DMS53 (cell line): Measurements from ENCODE around the gene PLXNA4.
A peak's percentile ranks its signal among the peaks of the same experiment; 100 is the strongest.

Source experiments
- DNase-seq: peaks from one replicate; lab custom pipeline; 2025; lab: John Stamatoyannopoulos, UW

PLXNA4 gene

DNA sequence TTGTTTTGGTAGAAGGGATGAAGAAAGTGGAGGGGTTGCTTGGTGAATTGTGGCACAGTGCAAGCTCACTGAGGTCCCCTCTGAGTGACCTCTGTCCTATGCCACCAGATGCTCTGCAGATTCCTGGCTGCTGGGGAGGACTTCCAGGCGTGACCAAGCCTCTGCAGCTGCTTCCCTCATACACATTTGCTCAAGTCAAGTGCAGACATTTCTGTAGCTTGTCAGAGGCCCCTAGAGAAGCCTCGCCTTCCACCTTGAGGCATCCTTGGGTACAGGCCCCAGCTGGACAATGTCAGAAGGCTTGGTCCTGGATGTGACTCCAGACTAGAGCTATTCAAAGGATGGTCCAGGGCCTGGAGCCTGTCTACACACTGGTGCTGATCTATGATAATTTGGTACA is 464.2 kb downstream of the PLXNA4 start:
- peak; percentile 15 for DNase-seq

DNA sequence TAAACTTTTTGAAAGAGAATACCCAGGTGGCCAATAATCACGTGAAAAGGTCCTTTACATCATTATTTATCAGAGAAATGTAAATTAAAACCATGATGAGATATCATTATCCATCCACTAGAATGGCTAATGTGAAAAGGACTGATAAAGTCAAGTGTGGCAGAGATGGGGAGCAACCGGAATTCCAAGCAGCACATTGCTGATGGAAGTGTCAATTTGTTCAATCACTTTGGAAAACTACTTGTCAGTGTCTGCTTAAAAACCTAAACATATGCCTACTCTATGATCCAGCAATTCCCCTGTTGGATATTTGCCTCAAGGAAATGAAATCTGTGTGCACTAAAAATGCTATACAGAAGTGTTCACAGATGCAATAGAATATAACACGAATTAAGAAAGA is 465.6 kb downstream of the PLXNA4 start:
- no peak for DNase-seq

- no peak for DNase-seq
Observed at GRCh38 chr7:132109769-132110168, 466.5 kb downstream of the PLXNA4 start.

- no peak for DNase-seq
Observed at GRCh38 chr7:132108563-132108962, 467.7 kb downstream of the PLXNA4 start.

DNA sequence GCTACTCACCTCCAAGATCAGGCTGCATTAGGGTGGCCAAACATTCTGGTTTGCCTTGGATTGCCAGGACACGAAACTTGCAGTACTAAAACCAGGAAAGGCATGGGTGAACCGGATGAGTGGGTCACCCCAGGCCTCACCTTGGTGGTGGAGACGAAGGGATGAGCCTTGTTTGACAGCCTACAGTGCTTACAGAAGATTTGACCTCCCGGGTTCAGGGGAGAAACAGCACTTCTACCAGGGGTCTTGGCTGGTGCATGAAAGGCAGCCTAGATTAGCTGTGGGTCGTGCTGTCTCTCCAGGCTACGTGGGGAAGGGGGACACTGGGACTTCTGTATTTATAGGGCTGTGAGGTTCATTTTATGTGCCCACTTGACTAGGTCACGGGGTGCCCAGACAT is 469.8 kb downstream of the PLXNA4 start:
- DNase-seq: no peak

DNA sequence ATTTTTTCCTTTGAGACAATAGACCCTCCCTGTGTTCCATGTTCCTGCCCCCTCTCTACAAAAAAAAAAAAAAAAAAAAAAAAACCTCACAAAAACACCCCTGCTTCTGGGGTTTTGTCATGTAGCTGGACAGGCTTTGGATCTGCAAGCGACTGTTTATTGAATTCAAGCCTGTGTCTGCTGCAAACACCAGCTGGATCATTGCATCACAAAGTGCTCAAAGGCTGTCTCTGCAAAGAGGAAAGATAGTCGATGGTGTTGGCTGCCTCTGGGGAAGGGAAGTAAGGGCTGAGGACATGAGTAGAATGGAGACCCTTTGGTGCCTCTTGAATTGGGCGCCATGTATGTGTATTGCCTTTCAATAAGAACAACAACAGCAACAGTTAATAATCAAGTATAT is 471.2 kb downstream of the PLXNA4 start:
- no peak for DNase-seq

- no peak for DNase-seq
Observed at GRCh38 chr7:132103718-132104117, 472.6 kb downstream of the PLXNA4 start.

DNA sequence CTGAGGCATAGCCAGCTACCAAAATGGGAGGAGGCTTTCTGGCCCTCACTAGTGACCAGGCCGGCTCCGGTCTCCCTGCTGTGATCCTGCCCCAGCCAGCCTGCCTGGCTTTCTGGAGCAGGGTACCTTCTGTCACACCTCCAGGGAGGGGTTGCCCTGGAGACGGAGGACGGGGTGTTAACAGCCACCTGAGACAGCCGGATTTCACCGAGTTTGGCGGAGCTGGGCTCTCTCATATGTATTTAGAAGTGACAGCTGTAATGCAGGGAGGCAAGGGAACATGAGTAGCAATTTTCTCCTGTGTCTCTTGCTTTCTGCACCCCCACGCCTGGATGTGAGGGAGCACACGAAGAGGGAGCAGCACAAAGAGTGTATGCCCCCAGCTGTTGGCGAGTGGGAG is 473.3 kb downstream of the PLXNA4 start:
- no peak for DNase-seq

- DNase-seq: no peak
Observed at GRCh38 chr7:132102391-132102790, 473.9 kb downstream of the PLXNA4 start.

- DNase-seq: no peak
Observed at GRCh38 chr7:132100981-132101380, 475.3 kb downstream of the PLXNA4 start.

- DNase-seq: no peak
Observed at GRCh38 chr7:132100483-132100882, 475.8 kb downstream of the PLXNA4 start.

DNA sequence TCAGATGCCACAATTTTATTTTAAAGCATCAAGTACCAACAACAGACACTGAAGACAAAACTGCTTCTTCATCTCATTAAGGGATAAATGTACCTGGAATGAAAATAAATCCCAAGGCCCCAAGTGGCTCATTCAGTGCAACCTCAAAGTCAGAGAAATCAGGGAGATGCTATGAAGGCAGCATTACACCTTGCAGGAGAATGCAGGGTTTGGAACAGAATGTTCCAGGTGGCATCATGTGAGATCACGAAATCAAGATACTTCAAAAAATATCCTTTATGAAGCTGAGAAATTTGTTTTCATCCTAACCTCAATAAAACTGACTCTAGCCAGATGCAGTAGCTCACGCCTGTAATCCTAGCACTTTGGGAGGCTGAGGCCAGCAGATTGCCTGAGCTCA is 477.1 kb downstream of the PLXNA4 start:
- DNase-seq: no peak

DNA sequence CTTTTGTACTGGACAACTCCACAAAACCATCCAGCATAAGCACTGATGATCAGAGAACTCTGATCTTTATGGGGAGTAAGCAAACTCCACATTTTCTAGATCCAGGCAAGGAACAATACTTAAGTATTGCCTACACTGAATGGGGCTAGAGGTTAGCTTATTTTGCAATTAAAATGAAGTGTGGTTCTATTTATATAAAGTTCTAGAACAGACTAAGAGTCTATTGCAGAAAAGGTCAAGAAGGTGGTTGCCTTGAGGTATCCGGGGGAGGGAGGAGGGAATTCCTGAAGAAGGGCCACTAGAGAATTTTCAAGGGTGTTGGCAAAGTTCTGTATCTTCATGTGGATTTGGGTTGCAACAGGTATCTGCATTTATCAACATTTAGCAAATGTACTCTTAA is 477.9 kb downstream of the PLXNA4 start:
- DNase-seq: no peak

- DNase-seq: no peak
Observed at GRCh38 chr7:132097550-132098134, 478.6 kb downstream of the PLXNA4 start.

- no peak for DNase-seq
Observed at GRCh38 chr7:132095111-132095765, 481.0 kb downstream of the PLXNA4 start.

GRCh38 chr7:132092106-132092505 is 484.2 kb downstream of the PLXNA4 start:
- peak; percentile 85 for DNase-seq

DNA sequence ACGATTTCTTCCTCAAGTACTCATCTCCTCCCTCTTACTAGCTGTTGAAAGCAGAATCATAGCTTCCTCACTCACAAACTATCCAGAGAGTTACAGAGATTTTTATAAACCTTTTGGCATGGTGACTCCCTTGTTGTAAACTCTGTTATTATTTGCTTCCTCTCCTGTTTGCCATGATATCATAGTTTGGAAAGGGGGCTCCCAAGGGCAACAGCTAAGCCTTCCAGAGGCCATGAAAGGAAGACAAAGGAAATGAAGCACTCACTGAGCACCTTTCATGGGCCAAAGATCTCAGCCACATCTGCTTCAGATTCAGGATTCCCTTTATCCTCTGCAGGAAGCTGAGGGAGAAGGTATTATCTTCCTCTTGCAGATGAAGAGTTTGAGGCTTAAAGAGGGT is 484.6 kb downstream of the PLXNA4 start:
- no peak for DNase-seq

GRCh38 chr7:132090444-132090843 is 485.8 kb downstream of the PLXNA4 start:
- DNase-seq: no peak

DNA sequence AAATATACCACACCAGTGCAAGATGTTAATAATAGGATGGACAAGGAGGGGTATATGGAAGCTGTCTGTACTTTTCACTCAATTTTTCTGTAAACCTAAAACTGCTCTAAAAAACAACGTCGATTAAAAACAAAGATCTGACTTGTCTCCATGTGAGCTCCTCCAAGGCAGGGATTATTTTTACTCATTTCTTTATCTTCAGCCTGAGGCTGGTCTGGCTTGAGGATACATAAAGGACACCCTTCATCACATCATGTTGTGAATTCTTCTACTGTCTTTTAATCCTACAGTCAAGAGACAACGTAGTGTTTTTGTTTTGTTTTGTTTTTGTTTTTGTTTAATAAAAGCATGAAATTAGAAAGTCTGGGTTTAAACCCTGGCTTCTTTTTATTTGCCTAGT is 486.9 kb downstream of the PLXNA4 start:
- no peak for DNase-seq

DNA sequence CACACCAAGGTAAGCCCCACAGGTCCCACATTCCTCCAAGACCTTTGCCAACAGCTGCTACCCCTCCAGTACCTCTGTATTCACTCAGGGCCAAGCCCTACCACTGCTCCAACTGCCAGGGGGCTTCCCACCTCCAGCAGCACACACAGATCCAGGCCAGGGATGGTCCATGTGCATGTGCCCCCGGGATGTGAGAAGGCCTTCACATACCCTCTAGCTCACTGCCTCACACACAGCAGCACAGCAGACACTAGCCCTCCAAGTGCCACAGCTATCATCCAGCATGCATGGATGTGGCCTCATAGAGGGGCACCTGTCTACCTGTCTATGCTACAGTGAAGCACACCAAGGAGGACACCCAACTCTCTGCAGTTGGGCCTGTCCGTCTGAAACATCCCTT is 488.8 kb downstream of the PLXNA4 start:
- no peak for DNase-seq

DNA sequence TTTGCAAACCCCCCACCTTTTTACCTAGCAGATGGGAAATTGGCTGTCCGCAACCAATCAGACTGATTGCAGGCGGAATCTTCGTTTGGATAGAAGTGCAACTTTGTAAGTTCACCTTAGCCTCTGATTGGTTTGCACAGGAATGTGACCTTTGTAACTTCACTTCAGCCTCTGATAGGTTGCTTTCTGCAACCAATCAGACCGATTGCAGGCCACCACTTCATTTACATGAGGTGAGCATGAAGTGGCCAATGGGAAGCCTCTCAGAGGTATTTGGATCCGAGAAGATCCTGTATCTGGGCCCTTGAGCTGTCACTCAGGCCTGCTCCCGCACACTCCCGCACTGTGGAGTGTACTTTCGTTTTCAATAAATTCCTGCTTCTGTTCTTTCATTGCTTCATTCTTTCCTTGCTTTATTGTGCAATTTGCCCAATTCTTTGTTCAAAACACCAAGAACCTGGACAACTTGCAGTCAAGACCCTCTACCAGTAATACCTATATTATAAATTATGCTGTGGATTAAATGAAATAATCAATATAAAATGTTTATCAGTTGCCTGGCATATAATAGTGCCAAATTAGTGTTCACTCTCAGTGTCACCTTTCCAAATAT is 491.4 kb downstream of the PLXNA4 start:
- DNase-seq: peak; percentile 20

- no peak for DNase-seq
Observed at GRCh38 chr7:132083537-132084123, 492.6 kb downstream of the PLXNA4 start.

GRCh38 chr7:132083126-132083525 is 493.1 kb downstream of the PLXNA4 start:
- DNase-seq: no peak
